SK-N-SH (cell line): ENCODE results near the gene ZNF580. TPM values are rescaled to one million over a fixed set of nuclear protein-coding genes. Genes with fewer than 3 reads are reported as not detected.

Experiments
- CTCF ChIA-PET: fragments of 300-600, 350-600 bp; formaldehyde crosslinking; extraction: SDS; loops from one replicate; lab custom pipeline; 2021; lab: Yijun Ruan, JAX
- POLR2A ChIA-PET: fragments of 350-600 bp; sonication (Branson Sonifier 250); formaldehyde crosslinking; extraction: SDS; loops from one replicate; lab custom pipeline; 2020; ENCODE audit warnings: antibody characterized with exemption, inconsistent platforms; lab: Yijun Ruan, JAX
- DNase-seq: peaks from one replicate; pipeline ENCODE4 v3.0.0; 2012
- H2AFZ ChIP-seq: fragments of 200-600 bp; sonication (generic); 2 replicates; pipeline ENCODE4 v1.8.1; 2016; ENCODE audit warnings: antibody characterized with exemption, mild to moderate bottlenecking, low read depth
- H3F3A ChIP-seq: fragments of 200-600 bp; sonication (generic); replicated peaks from 2 replicates; pipeline ENCODE3; 2016; ENCODE audit warnings: antibody characterized with exemption, mild to moderate bottlenecking; ENCODE audit not compliant: insufficient read depth
- H3K27ac ChIP-seq, 2 experiments: fragments of 200-500 bp in 1 of 2; fragments of 200-600 bp in 1 of 2; sonication (Bioruptor generic) in 1 of 2; sonication (generic), shearing (Covaris generic) in 1 of 2; 2 replicates each; pipeline versions ENCODE4 v1.5.1 to v1.6.1; 2014 to 2016; ENCODE audit warnings: low read depth in 2 of 2, inconsistent platforms in 1 of 2, low read length in 1 of 2, mild to moderate bottlenecking in 1 of 2, mixed read lengths in 1 of 2
- H3K27me3 ChIP-seq: fragments of 200-600 bp; sonication (generic), shearing (Covaris generic); 2 replicates; pipeline ENCODE4 v1.6.1; 2016; ENCODE audit warnings: mixed run types; ENCODE audit not compliant: insufficient read depth
- H3K36me3 ChIP-seq, 2 experiments: fragments of 200-500 bp in 1 of 2; fragments of 200-600 bp in 1 of 2; sonication (Bioruptor generic) in 1 of 2; sonication (generic) in 1 of 2; replicated peaks in 1 of 2; 2 replicates each; pipeline versions ENCODE3 to v1.5.1; 2014 to 2016; ENCODE audit warnings: low read length in 1 of 2, mild to moderate bottlenecking in 1 of 2; ENCODE audit not compliant: insufficient read depth in 2 of 2, control insufficient read depth in 1 of 2
- H3K4me1 ChIP-seq, 2 experiments: fragments of 200-500 bp in 1 of 2; fragments of 200-600 bp in 1 of 2; sonication (Bioruptor generic) in 1 of 2; sonication (generic), shearing (Covaris generic) in 1 of 2; 2 replicates each; pipeline versions ENCODE4 v1.5.1 to v1.6.1; 2014 to 2016; ENCODE audit warnings: low read depth in 1 of 2, low read length in 1 of 2, mixed run types in 1 of 2; ENCODE audit not compliant: insufficient read depth in 2 of 2, control insufficient read depth in 1 of 2
- H3K4me2 ChIP-seq: fragments of 200-600 bp; sonication (generic), shearing (Covaris generic); 2 replicates; pipeline ENCODE4 v1.6.1; 2017; ENCODE audit warnings: mixed run types
- H3K4me3 ChIP-seq, 2 experiments: fragments of 200-500 bp in 1 of 2; fragments of 200-600 bp in 1 of 2; sonication (Bioruptor generic) in 1 of 2; sonication (generic), shearing (Covaris generic) in 1 of 2; 2 replicates each; pipeline versions ENCODE4 v1.5.1 to v1.8.1; 2014 to 2016; ENCODE audit warnings: low read depth in 2 of 2, inconsistent platforms in 1 of 2, low read length in 1 of 2, mild to moderate bottlenecking in 1 of 2, mixed read lengths in 1 of 2, moderate library complexity in 1 of 2
- H3K79me2 ChIP-seq: fragments of 200-600 bp; sonication (generic); 2 replicates; pipeline ENCODE4 v1.8.1; 2017; ENCODE audit warnings: mild to moderate bottlenecking; ENCODE audit not compliant: insufficient read depth
- H3K9ac ChIP-seq: fragments of 200-600 bp; sonication (generic); 2 replicates; pipeline ENCODE4 v1.6.1; 2017; ENCODE audit warnings: mixed run types
- H3K9me2 ChIP-seq: fragments of 200-600 bp; sonication (generic); 2 replicates; pipeline ENCODE4 v1.6.1; 2017; ENCODE audit warnings: mixed run types
- H3K9me3 ChIP-seq: fragments of 200-600 bp; sonication (generic); 2 replicates; pipeline ENCODE4 v1.6.1; 2017; ENCODE audit warnings: mixed run types, mild to moderate bottlenecking, moderate library complexity
- H4K20me1 ChIP-seq: fragments of 200-600 bp; sonication (generic); 2 replicates; pipeline ENCODE4 v1.6.1; 2017; ENCODE audit warnings: mild to moderate bottlenecking, mixed run types; ENCODE audit not compliant: insufficient read depth
- CTCF ChIP-seq: fragments of 200-600 bp; sonication (generic); IDR thresholded peaks from 2 replicates; pipeline ENCODE4 v1.6.1; 2017; ENCODE audit warnings: antibody characterized with exemption, mild to moderate bottlenecking, moderate library complexity
- ELF1 ChIP-seq: IDR thresholded peaks from 2 replicates; pipeline ENCODE4 v1.4.0; 2012
- EZH2phosphoT487 ChIP-seq: fragments of 200-600 bp; sonication (generic); IDR thresholded peaks from 2 replicates; pipeline ENCODE4 v1.6.1; 2017; ENCODE audit warnings: low read depth, mixed run types, mild to moderate bottlenecking, antibody characterized with exemption, moderate library complexity, borderline replicate concordance
- FOXJ3 ChIP-seq: sonication (generic); formaldehyde crosslinking; IDR thresholded peaks from 2 replicates; pipeline ENCODE4 v1.5.1; 2020; ENCODE audit warnings: mild to moderate bottlenecking, missing genetic modification reagents
- GATA2 ChIP-seq: sonication (generic); formaldehyde crosslinking; IDR thresholded peaks from 2 replicates; pipeline ENCODE4 v1.5.0; 2020; ENCODE audit warnings: mild to moderate bottlenecking, missing genetic modification reagents
- MAX ChIP-seq: IDR thresholded peaks from 2 replicates; pipeline ENCODE4 v1.4.0; 2012; ENCODE audit warnings: low read depth
- MEF2A ChIP-seq: IDR thresholded peaks from 2 replicates; pipeline ENCODE4 v1.4.0; 2012; ENCODE audit warnings: low read depth, borderline replicate concordance
- MXI1 ChIP-seq: IDR thresholded peaks from 2 replicates; pipeline ENCODE4 v1.6.1; 2012; ENCODE audit warnings: mild to moderate bottlenecking, low read depth, low read length, improper control_type of control experiment
- RXRA ChIP-seq: IDR thresholded peaks from 2 replicates; pipeline ENCODE4 v1.4.0; 2012; ENCODE audit warnings: low read depth, mild to moderate bottlenecking, borderline replicate concordance
- TCF12 ChIP-seq: IDR thresholded peaks from 2 replicates; pipeline ENCODE4 v1.4.0; 2012
- TEAD4 ChIP-seq: IDR thresholded peaks from 2 replicates; pipeline ENCODE4 v1.4.0; 2012; ENCODE audit warnings: mild to moderate bottlenecking, borderline replicate concordance; ENCODE audit not compliant: insufficient read depth
- USF2 ChIP-seq: fragments of 150-350 bp; IDR thresholded peaks from 2 replicates; pipeline ENCODE4 v1.6.1; 2017; ENCODE audit warnings: antibody characterized with exemption, low read length, low read depth, borderline replicate concordance
- WGBS: methylation state at CpG from one replicate; pipeline ENCODE4 v1.1.6; 2017; ENCODE audit warnings: low lambda C conversion rate; 5-methylcytosine and 5-hydroxymethylcytosine counted together
- polyA plus RNA-seq, 3 experiments: library from polyadenylated mRNA; depleted of rRNA; stranded (reverse); fragments of >200 nt; gene quantifications; 2 replicates each; pipeline ENCODE4 v1.2.3, GENCODE V29; 2012

The ZNF580 gene
- polyA plus RNA-seq, 1 of the 3 experiments (the other 2 are of a cell fraction): 21.9 TPM

GRCh38 chr19:55656552-55656951 lies 15.8 kb downstream of the ZNF580 start:
- Histone ChIP-seq H3K9me3 (no peaks in the 10 kb centered on the region), H3K27ac (peak overlapping the region; percentile 99; a peak in 3 of 4 replicates), H3K4me3 (peak overlapping the region; percentile 92 to 96), H3K4me1 (peaks cover 14 to 27% of the 10 kb centered on the region in 2 experiments; a peak in 3 of 4 replicates), H3K36me3 (peaks cover 20 to 32% of the 10 kb centered on the region in 2 experiments), H3K9me2 (no peaks in the 10 kb centered on the region), H3K4me2 (peak overlapping the region; percentile 99), H4K20me1 (peaks cover 59% of the 10 kb centered on the region), H3K27me3 (no peaks in the 10 kb centered on the region), H2AFZ (no peak overlapping the region), H3K79me2 (peaks cover 66% of the 10 kb centered on the region), H3K9ac (peak overlapping the region; percentile 99), H3F3A (peaks cover 5% of the 10 kb centered on the region)
- CTCF ChIA-PET: interaction anchor here (1.0 to 4.7 kb wide), 4 partner anchors 13 to 24 kb away, joined by 4 to 34 read pairs (median 14); no protein-coding TSS in a partner anchor
- DNase-seq: no peak
- POLR2A ChIA-PET: no interaction called here
- TF ChIP-seq RXRA (no peak), MAX (0 out of 2 replicates have a peak, but pooled peaks have one; percentile 12)
- WGBS: 34% methylated on average over 7 of the region's 7 CpGs

- H3K36me3 ChIP-seq: peaks cover 20 to 36% of the 10 kb centered on the region in 2 experiments
- H3K4me2 ChIP-seq: peak overlapping the region; percentile 99
- TF ChIP-seq MEF2A (no peak), EZH2phosphoT487 (no peak), ELF1 (no peak), RXRA (no peak), TEAD4 (no peak), USF2 (no peak), FOXJ3 (CRISPR knock-in tag) (no peak), CTCF (no peak), TCF12 (no peak), MXI1 (no peak), GATA2 (no peak)
- H3K79me2 ChIP-seq: peaks cover 71% of the 10 kb centered on the region
- no peaks in the 10 kb centered on the region for H3K9me3 ChIP-seq
- H3K27ac ChIP-seq: peak overlapping the region; percentile 10 to 99; a peak in 2 of 4 replicates
- H3K4me1 ChIP-seq: peaks cover 14 to 27% of the 10 kb centered on the region in 2 experiments; a peak in 3 of 4 replicates
- no peaks in the 10 kb centered on the region for H3K27me3 ChIP-seq
- ChIA-PET POLR2A (interaction anchor here (0.9 kb wide), 1 partner anchor 14 kb away, joined by 3 read pairs; no protein-coding TSS in a partner anchor), CTCF (interaction anchor here (1.0 to 4.7 kb wide), 4 partner anchors 12 to 24 kb away, joined by 4 to 34 read pairs (median 14); no protein-coding TSS in a partner anchor)
- H3K4me3 ChIP-seq: peak overlapping the region; percentile 92 to 96
- peaks cover 59% of the 10 kb centered on the region for H4K20me1 ChIP-seq
- no peaks in the 10 kb centered on the region for H3K9me2 ChIP-seq
- H3F3A ChIP-seq: peaks cover 5% of the 10 kb centered on the region
- H2AFZ ChIP-seq: no peak overlapping the region
- DNase-seq: no peak
- H3K9ac ChIP-seq: peak overlapping the region; percentile 99
- WGBS: 26% methylated on average over 11 of the region's 18 CpGs
These were observed 16.4 kb downstream of the ZNF580 start for GRCh38 chr19:55656988-55657747.
